ENCODE results near the gene KLF4. TPM values are rescaled to one million over a fixed set of nuclear protein-coding genes. Genes with fewer than 3 reads are reported as not detected.
A peak's percentile ranks its signal among the peaks of the same experiment; 100 is the strongest.

Gene KLF4
- polyA plus RNA-seq, 3 donors: 36.6 to 512 (median 37.2) TPM

DNA sequence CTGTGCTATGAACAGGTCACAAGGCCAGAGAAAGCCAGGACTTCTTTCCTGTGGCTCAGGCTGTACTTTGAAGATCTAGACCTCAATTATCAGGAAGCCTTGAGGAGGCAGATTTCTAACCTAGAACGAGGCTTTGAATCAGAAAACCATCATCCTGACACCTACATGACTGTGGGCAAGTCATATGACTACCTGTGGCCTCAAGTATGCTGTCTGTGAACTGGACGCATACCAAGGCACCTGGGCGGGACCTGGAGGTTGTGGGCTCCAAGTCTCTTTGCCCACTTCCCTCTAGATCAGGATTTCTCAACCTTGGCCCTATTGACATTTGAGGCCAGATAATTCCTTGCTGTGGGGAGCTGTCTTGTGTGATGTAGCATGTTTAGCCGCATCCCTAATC is 42.5 kb downstream of the KLF4 start:
- intact Hi-C loops (cut with micrococcal nuclease): no loop called here
- Histone ChIP-seq H3K4me1 (ENCODE audit: control insufficient read depth in 1 of 2, insufficient read depth in 2 of 2, low read length in 2 of 2) (no peaks in the 10 kb centered on the region), H3K9me3 (replicated peaks in 1 of 2; ENCODE audit: control insufficient read depth in 1 of 2, insufficient read depth in 1 of 2, low read length in 2 of 2) (no peaks in the 10 kb centered on the region), H2AFZ (ENCODE audit: insufficient read depth, low read depth, low read length, poor library complexity, severe bottlenecking) (no peak overlapping the region), H3K36me3 (replicated peaks in 1 of 2; ENCODE audit: control insufficient read depth in 1 of 2, insufficient read depth in 2 of 2, low read length in 2 of 2) (no peaks in the 10 kb centered on the region), H3K9ac (ENCODE audit: insufficient read depth, low read length, poor library complexity, severe bottlenecking) (no peak overlapping the region), H3K4me2 (replicated peaks; ENCODE audit: extremely low read depth, low read length, poor library complexity, severe bottlenecking) (no peak overlapping the region), H3K4me3 (replicated peaks in 1 of 3; ENCODE audit: low read depth in 2 of 3, low read length in 3 of 3) (no peak overlapping the region), H3K79me2 (ENCODE audit: insufficient read depth, low read length) (no peaks in the 10 kb centered on the region), H4K20me1 (ENCODE audit: insufficient read depth, low read length) (no peaks in the 10 kb centered on the region), H3K27me3 (ENCODE audit: control insufficient read depth in 2 of 2, insufficient read depth in 2 of 2, low read length in 2 of 2) (no peaks in the 10 kb centered on the region), H3K27ac (ENCODE audit: low read depth in 1 of 2, low read length in 2 of 2) (no peak overlapping the region)
- H3K4me1 Mint-ChIP-seq: no peaks in the 10 kb centered on the region
- H3K4me3 Mint-ChIP-seq: no peak overlapping the region
- H3K36me3 Mint-ChIP-seq: no peaks in the 10 kb centered on the region
- peaks cover 2 to 7% (median 6%) of the 10 kb centered on the region in 3 donors for H3K27me3 Mint-ChIP-seq (ENCODE audit: low read depth in 3 of 3)
- TF ChIP-seq, protein P1, sequence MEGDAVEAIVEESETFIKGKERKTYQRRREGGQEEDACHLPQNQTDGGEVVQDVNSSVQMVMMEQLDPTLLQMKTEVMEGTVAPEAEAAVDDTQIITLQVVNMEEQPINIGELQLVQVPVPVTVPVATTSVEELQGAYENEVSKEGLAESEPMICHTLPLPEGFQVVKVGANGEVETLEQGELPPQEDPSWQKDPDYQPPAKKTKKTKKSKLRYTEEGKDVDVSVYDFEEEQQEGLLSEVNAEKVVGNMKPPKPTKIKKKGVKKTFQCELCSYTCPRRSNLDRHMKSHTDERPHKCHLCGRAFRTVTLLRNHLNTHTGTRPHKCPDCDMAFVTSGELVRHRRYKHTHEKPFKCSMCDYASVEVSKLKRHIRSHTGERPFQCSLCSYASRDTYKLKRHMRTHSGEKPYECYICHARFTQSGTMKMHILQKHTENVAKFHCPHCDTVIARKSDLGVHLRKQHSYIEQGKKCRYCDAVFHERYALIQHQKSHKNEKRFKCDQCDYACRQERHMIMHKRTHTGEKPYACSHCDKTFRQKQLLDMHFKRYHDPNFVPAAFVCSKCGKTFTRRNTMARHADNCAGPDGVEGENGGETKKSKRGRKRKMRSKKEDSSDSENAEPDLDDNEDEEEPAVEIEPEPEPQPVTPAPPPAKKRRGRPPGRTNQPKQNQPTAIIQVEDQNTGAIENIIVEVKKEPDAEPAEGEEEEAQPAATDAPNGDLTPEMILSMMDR (IDR thresholded peaks at IDR 0.05): no peak
- 57% methylated on average over 1 of the region's 4 CpGs for WGBS (ENCODE audit: insufficient coverage)
- H3K9me3 Mint-ChIP-seq: peaks cover 0 to 2% (median 0%) of the 10 kb centered on the region in 7 donors
- peak overlapping the region in 1 of 7 donors; percentile 43 for H3K27ac Mint-ChIP-seq
- DNase-seq: no peak

- Histone ChIP-seq H3K4me2 (replicated peaks; ENCODE audit: extremely low read depth, low read length, poor library complexity, severe bottlenecking) (no peak overlapping the region), H3K4me3 (replicated peaks in 1 of 3; ENCODE audit: low read depth in 2 of 3, low read length in 3 of 3) (no peak overlapping the region), H3K9me3 (replicated peaks in 1 of 2; ENCODE audit: control insufficient read depth in 1 of 2, insufficient read depth in 1 of 2, low read length in 2 of 2) (no peaks in the 10 kb centered on the region), H3K4me1 (ENCODE audit: control insufficient read depth in 1 of 2, insufficient read depth in 2 of 2, low read length in 2 of 2) (no peaks in the 10 kb centered on the region), H3K27me3 (ENCODE audit: control insufficient read depth in 2 of 2, insufficient read depth in 2 of 2, low read length in 2 of 2) (no peaks in the 10 kb centered on the region), H3K36me3 (replicated peaks in 1 of 2; ENCODE audit: control insufficient read depth in 1 of 2, insufficient read depth in 2 of 2, low read length in 2 of 2) (no peaks in the 10 kb centered on the region), H3K27ac (ENCODE audit: low read depth in 1 of 2, low read length in 2 of 2) (no peak overlapping the region), H3K9ac (ENCODE audit: insufficient read depth, low read length, poor library complexity, severe bottlenecking) (no peak overlapping the region), H4K20me1 (ENCODE audit: insufficient read depth, low read length) (no peaks in the 10 kb centered on the region), H2AFZ (ENCODE audit: insufficient read depth, low read depth, low read length, poor library complexity, severe bottlenecking) (no peak overlapping the region), H3K79me2 (ENCODE audit: insufficient read depth, low read length) (no peaks in the 10 kb centered on the region)
- TF ChIP-seq, protein P1 (IDR thresholded peaks at IDR 0.05): no peak
- DNase-seq: no peak
- 96% methylated on average over 7 of the region's 12 CpGs for WGBS (ENCODE audit: insufficient coverage)
- Mint-ChIP-seq H3K27me3 (ENCODE audit: low read depth in 3 of 3) (peaks cover 2 to 5% (median 4%) of the 10 kb centered on the region in 3 donors), H3K9me3 (peaks cover 0 to 2% (median 0%) of the 10 kb centered on the region in 7 donors), H3K4me3 (peak overlapping the region in 1 of 2 donors; percentile 9), H3K36me3 (no peaks in the 10 kb centered on the region), H3K27ac (no peak overlapping the region), H3K4me1 (no peaks in the 10 kb centered on the region)
- intact Hi-C loops (cut with micrococcal nuclease): no loop called here
These were observed 43.1 kb downstream of the KLF4 start for GRCh38 chr9:107446491-107446890.

Measured in CD14-positive monocyte (primary cell).